ENCODE data around the gene MRPL50. TPM values are rescaled to one million over a fixed set of nuclear protein-coding genes. Genes with fewer than 3 reads are reported as not detected.

Gene MRPL50
- total RNA-seq, 1 donor = 17.3 TPM

DNA sequence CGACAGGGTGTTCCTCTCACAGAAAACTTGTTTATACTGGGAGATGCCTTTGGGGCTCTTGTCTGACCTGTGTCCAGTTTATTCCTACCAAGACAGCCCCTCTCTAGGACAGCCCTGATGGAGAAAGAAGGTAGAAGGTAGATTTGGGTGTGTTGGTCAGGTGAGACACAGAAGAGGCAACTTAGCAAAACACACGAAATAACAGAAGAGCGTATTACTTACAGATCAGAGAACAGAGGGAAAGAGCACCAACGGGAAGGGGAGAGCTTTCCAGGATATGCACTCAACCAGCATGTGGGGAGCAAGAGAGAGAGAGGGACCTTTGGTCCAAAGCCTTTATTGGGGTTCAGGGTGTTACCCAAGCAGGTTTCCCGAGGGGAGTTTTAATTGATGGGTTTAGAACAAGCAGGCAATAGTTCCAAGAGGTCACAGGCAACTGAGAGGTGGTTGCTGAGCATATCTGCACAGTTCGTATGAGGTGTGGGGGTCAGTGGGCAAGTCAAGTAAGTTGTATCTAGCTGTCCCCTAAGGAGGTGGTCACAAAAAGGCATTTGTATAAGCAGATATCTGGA, 45.4 kb downstream of the MRPL50 start:
- Histone ChIP-seq H3K4me1 (ENCODE audit: insufficient read depth, low read length) (no peaks in the 10 kb centered on the region), H3K4me3 (ENCODE audit: low read length) (no peak overlapping the region), H3K9me3 (ENCODE audit: low read depth, low read length) (no peaks in the 10 kb centered on the region), H3K27me3 (ENCODE audit: insufficient read depth, low read length) (no peaks in the 10 kb centered on the region)

DNA sequence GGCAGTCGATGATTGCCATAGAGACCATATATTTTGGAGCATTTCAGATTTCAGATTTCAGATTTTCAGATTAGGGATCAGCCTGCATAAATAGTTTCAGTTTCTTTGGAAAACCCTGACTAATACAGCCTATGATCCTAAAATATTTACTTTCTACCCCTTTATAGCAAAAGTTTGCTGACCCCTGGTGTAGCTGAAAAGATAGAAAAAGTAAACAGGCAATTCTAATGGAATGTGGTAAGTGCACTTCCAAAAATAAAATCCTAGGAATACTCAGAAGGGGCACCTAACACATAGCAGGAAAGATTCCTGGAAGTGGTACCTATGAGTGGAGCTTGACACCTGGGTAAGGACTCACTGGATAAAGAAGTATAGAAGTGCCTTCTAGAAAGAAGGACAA, 48.1 kb downstream of the MRPL50 start:
- no peak overlapping the region for H3K4me3 ChIP-seq (ENCODE audit: low read length)

DNA sequence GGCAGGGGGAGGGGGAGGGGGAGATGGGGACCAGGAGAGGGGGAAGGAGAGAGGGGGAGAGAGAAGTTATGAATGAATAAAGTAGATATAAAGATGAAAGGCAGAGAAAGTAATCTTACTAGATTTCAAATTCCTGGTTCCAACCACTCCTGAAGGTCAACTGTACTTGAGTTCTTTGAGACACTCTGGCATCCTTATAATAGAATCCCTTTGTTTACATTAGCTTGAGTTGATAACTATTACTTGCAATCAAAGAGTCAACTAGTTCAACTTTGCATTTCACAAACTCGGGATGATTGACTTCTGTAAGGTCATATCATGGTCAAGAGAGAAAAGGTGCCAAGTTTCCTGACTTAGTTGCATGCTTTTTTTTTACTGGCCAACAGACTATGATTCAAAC, 55.8 kb downstream of the MRPL50 start:
- Histone ChIP-seq H3K4me1 (ENCODE audit: insufficient read depth, low read length) (no peaks in the 10 kb centered on the region), H3K9me3 (ENCODE audit: low read depth, low read length) (no peaks in the 10 kb centered on the region), H3K4me3 (ENCODE audit: low read length) (no peak overlapping the region), H3K27me3 (ENCODE audit: insufficient read depth, low read length) (no peaks in the 10 kb centered on the region)

More for the DNA sequence above, 48.1 kb downstream of the MRPL50 start:
- Histone ChIP-seq H3K4me1 (ENCODE audit: insufficient read depth, low read length) (no peaks in the 10 kb centered on the region), H3K27me3 (ENCODE audit: insufficient read depth, low read length) (no peaks in the 10 kb centered on the region), H3K9me3 (ENCODE audit: low read depth, low read length) (no peaks in the 10 kb centered on the region)

DNA sequence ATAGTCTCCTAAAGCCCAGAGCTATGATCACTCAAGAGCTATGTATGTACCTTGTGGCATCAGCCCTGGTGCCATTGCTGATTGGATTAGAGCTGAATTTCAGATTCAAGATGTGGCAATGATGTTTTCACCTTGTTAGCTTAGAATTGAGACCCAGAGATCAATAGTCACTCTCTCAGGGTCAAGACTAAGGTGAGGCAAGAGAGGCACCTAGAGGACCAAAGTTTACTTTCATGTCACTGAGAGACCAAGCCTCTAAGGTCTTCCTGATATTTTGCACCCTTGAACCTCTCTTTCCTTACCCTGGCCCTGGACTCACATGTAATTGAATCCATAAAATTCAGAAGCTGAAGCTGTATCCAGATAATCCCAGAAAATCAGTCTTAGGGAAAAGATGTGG, 56.5 kb downstream of the MRPL50 start:
- Histone ChIP-seq H3K4me3 (ENCODE audit: low read length) (no peak overlapping the region), H3K27me3 (ENCODE audit: insufficient read depth, low read length) (no peaks in the 10 kb centered on the region), H3K4me1 (ENCODE audit: insufficient read depth, low read length) (no peaks in the 10 kb centered on the region), H3K9me3 (ENCODE audit: low read depth, low read length) (no peaks in the 10 kb centered on the region)

Other genes with a start within 250 kb of the MRPL50 start
- 0.10 TPM for gene BAAT, start 13.6 kb downstream of the MRPL50 start, total RNA-seq
- 10.4 TPM for gene ZNF189, start 233 bp upstream of the MRPL50 start, total RNA-seq
- gene ALDOB, start 37.2 kb upstream of the MRPL50 start, total RNA-seq = not detected
- 12.7 TPM for gene RNF20, start 135.2 kb upstream of the MRPL50 start, total RNA-seq
- gene PPP3R2, start 196.4 kb upstream of the MRPL50 start, total RNA-seq = not detected

Measured in mononuclear cell (primary cell).